K562 (cell line): ENCODE data around the gene SH2D3A. TPM values are rescaled to one million over a fixed set of nuclear protein-coding genes. Genes with fewer than 3 reads are reported as not detected.

Experiments used
- BCOR ChIP-seq: fragments of 450-650 bp; IDR thresholded peaks from 2 replicates; pipeline ENCODE4 v1.6.1; 2016
- DMBX1 ChIP-seq: fragments of 250-450 bp; sonication (Bioruptor Pico); IDR thresholded peaks from 2 replicates; pipeline ENCODE4 v1.8.0; 2022; ENCODE audit warnings: inconsistent platforms, mild to moderate bottlenecking, moderate library complexity, borderline replicate concordance
- FOXK2 ChIP-seq, 2 experiments: fragments of 450-650 bp; IDR thresholded peaks in 1 of 2; conservative IDR thresholded peaks in 1 of 2; 2 replicates each; pipeline ENCODE4 v1.6.1; 2016; ENCODE audit warnings: low read depth in 2 of 2, mild to moderate bottlenecking in 1 of 2
- HNRNPUL1 ChIP-seq: fragments of 200-400 bp; formaldehyde crosslinking; IDR thresholded peaks from 2 replicates; pipeline ENCODE4 v1.6.1; 2017; ENCODE audit warnings: low read length
- KLF13 ChIP-seq: fragments of 450-650 bp; IDR thresholded peaks from 2 replicates; pipeline ENCODE4 v1.6.1; 2016; ENCODE audit warnings: missing genetic modification characterization, low read depth, mild to moderate bottlenecking, missing compliant biosample characterization, moderate library complexity, borderline replicate concordance
- MTA3 ChIP-seq: fragments of 450-650 bp; formaldehyde crosslinking; IDR thresholded peaks from 2 replicates; pipeline ENCODE4 v1.6.1; 2017; ENCODE audit warnings: mild to moderate bottlenecking, borderline replicate concordance
- SMAD4 ChIP-seq: fragments of 250-450 bp; sonication (Bioruptor Pico); conservative IDR thresholded peaks from 2 replicates; pipeline ENCODE4 v1.8.0; 2021; ENCODE audit warnings: inconsistent platforms, mild to moderate bottlenecking, moderate library complexity
- SUPT5H ChIP-seq: fragments of 450-650 bp; IDR thresholded peaks from 2 replicates; pipeline ENCODE4 v1.6.1; 2016
- TAF7 ChIP-seq: fragments of 450-650 bp; IDR thresholded peaks from 2 replicates; pipeline ENCODE4 v1.6.1; 2016; ENCODE audit warnings: missing genetic modification characterization, missing compliant biosample characterization
- TARDBP ChIP-seq: fragments of 450-650 bp; IDR thresholded peaks from 2 replicates; pipeline ENCODE4 v1.6.1; 2016
- WHSC1 ChIP-seq: IDR thresholded peaks from one replicate; pipeline ENCODE4 v1.6.1; 2012; ENCODE audit warnings: low read length, control low read depth, inconsistent platforms
- XRCC3 ChIP-seq: fragments of 450-650 bp; IDR thresholded peaks from 2 replicates; pipeline ENCODE4 v1.6.1; 2017; ENCODE audit warnings: mild to moderate bottlenecking, moderate library complexity
- XRCC4 ChIP-seq: IDR thresholded peaks from one replicate; pipeline ENCODE4 v1.6.1; 2011; ENCODE audit not compliant: insufficient read depth, insufficient read length; ENCODE audit errors: extremely low read depth
- ZFX ChIP-seq: sonication (generic); formaldehyde crosslinking; IDR thresholded peaks from 2 replicates; pipeline ENCODE4 v1.8.0; 2022; ENCODE audit warnings: mild to moderate bottlenecking, missing genetic modification reagents, moderate library complexity
- ZNF134 ChIP-seq: fragments of 250-450 bp; sonication (Bioruptor Pico); conservative IDR thresholded peaks from 2 replicates; pipeline ENCODE4 v1.4.0; 2020
- ZNF316 ChIP-seq: fragments of 450-650 bp; IDR thresholded peaks from 2 replicates; pipeline ENCODE4 v1.6.1; 2016
- polyA plus RNA-seq, 8 experiments: library from polyadenylated mRNA; depleted of rRNA in 4 of 8; stranded (reverse) in 5 of 8; unstranded in 3 of 8; fragments of >200 nt; fragmentation: Nextera tagmentation in 2 of 8; fragmentation: Illumina TruSeq in 1 of 8; extraction: Ambion mirVana in 2 of 8; extraction: Trizol in 1 of 8; gene quantifications; 2 replicates each; pipeline versions ENCODE4 v1.2.1 to v1.2.3, GENCODE V29; 2011 to 2014; ENCODE audit warnings: inconsistent platforms in 1 of 8, missing spikeins in 1 of 8
- total RNA-seq, 7 experiments: library from RNA; depleted of rRNA in 6 of 7; stranded (reverse); fragments of >200 nt in 6 of 7; fragmentation: Illumina TruSeq in 2 of 7; extraction: Trizol in 2 of 7; gene quantifications; 2 replicates each; pipeline versions ENCODE4 v1.2.1 to v1.2.3, GENCODE V29; 2011 to 2021; ENCODE audit warnings: low replicate concordance in 1 of 7
- TF ChIP-seq, protein P1 (sequence below): fragments of 250-450 bp; sonication (Bioruptor Pico); IDR thresholded peaks from 2 replicates; pipeline ENCODE4 v1.5.0; 2022; ENCODE audit warnings: mild to moderate bottlenecking
- TF ChIP-seq, protein P2 (sequence below): fragments of 450-650 bp; formaldehyde crosslinking; IDR thresholded peaks from 2 replicates; pipeline ENCODE4 v1.4.0; 2020; ENCODE audit warnings: mild to moderate bottlenecking
- TF ChIP-seq, protein P3 (sequence below): IDR thresholded peaks from 2 replicates; pipeline ENCODE4 v1.6.1; 2014; ENCODE audit warnings: antibody characterized with exemption
- TF ChIP-seq, protein P4 (sequence below): fragments of 450-650 bp; IDR thresholded peaks from 2 replicates; pipeline ENCODE4 v1.6.1; 2016; ENCODE audit warnings: borderline replicate concordance

Gene SH2D3A
- total and polyA plus RNA-seq, 9 of the 15 experiments (the other 6 are each of a cell fraction or from before 2014, with no cell fraction given) = 0.75 to 26.3 (median 8.9) TPM

DNA sequence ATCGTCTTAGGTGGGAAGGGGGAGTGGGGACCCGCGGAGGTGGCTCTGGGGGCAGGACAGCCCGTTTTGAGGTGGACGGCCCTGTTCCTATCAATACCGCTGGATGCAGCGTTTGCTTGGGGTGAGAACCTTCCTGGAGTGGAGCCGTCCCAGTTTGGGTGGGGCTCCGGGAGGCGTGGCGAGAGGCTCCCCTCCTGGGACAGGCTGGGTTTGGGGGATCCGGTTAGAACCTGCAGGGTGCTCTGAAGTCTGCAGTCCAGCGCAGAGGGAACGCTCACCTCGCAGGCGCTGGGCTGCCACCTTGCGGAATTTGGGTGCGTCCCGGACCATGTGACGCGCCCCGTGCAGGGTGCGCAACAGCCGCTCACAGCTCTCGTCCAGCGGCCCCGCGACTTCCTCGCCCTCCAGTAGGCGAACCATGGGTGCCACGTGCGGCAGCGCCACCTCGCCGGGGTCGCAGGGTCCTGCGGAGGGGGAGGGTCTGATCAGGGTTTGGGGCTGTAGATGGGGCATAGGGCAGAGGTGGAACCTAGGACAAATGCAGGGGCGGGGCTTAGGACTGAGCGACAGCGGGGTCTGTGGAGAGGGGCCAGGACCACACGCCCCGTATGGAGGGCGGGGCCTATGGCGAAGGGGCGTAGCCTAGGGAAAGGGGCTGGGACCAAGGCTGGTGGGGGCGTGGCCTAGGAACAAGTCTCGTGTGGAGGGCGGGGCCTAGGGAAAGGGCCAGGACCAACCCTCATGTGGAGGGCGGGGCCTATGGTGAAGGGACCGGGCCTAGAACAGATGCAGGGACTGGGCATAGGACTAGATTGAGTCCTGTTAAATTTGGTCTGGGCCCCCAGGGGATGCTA lies 13.8 kb downstream of the SH2D3A start (continued):
- TF ChIP-seq ZFX (CRISPR knock-in tag) = peak; percentile 62
- no peak for TF ChIP-seq ZNF316
- peak; percentile 20; the same call in 1 of the 2 replicates for TF ChIP-seq DMBX1 (CRISPR knock-in tag)
- no peak for TF ChIP-seq WHSC1
- TF ChIP-seq, protein P1, sequence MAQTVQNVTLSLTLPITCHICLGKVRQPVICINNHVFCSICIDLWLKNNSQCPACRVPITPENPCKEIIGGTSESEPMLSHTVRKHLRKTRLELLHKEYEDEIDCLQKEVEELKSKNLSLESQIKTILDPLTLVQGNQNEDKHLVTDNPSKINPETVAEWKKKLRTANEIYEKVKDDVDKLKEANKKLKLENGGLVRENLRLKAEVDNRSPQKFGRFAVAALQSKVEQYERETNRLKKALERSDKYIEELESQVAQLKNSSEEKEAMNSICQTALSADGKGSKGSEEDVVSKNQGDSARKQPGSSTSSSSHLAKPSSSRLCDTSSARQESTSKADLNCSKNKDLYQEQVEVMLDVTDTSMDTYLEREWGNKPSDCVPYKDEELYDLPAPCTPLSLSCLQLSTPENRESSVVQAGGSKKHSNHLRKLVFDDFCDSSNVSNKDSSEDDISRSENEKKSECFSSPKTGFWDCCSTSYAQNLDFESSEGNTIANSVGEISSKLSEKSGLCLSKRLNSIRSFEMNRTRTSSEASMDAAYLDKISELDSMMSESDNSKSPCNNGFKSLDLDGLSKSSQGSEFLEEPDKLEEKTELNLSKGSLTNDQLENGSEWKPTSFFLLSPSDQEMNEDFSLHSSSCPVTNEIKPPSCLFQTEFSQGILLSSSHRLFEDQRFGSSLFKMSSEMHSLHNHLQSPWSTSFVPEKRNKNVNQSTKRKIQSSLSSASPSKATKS (CRISPR knock-in tag) = no peak
- peak; percentile 90 for TF ChIP-seq MTA3
- peak; percentile 91 to 94 for TF ChIP-seq FOXK2 (conservative IDR thresholded peaks at IDR 0.05 in 1 of 2, IDR thresholded peaks at IDR 0.05 in 1 of 2; ENCODE audit: low read depth in 2 of 2)
- TF ChIP-seq, protein P2, sequence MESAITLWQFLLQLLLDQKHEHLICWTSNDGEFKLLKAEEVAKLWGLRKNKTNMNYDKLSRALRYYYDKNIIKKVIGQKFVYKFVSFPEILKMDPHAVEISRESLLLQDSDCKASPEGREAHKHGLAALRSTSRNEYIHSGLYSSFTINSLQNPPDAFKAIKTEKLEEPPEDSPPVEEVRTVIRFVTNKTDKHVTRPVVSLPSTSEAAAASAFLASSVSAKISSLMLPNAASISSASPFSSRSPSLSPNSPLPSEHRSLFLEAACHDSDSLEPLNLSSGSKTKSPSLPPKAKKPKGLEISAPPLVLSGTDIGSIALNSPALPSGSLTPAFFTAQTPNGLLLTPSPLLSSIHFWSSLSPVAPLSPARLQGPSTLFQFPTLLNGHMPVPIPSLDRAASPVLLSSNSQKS = no peak
- no peak; the same call in none of the 2 replicates for TF ChIP-seq KLF13 (tag)
- peak; percentile 68 for TF ChIP-seq SUPT5H
- TF ChIP-seq, protein P3, sequence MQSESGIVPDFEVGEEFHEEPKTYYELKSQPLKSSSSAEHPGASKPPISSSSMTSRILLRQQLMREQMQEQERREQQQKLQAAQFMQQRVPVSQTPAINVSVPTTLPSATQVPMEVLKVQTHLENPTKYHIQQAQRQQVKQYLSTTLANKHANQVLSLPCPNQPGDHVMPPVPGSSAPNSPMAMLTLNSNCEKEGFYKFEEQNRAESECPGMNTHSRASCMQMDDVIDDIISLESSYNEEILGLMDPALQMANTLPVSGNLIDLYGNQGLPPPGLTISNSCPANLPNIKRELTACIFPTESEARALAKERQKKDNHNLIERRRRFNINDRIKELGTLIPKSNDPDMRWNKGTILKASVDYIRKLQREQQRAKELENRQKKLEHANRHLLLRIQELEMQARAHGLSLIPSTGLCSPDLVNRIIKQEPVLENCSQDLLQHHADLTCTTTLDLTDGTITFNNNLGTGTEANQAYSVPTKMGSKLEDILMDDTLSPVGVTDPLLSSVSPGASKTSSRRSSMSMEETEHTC = peak; percentile 98
- TF ChIP-seq XRCC3 = no peak
- no peak for TF ChIP-seq XRCC4
- peak; percentile 60 for TF ChIP-seq BCOR
- TF ChIP-seq ZNF134 (CRISPR knock-in tag) = no peak
- no peak for TF ChIP-seq HNRNPUL1
- no peak for TF ChIP-seq TAF7 (tag)
- peak; percentile 79; the same call in 1 of the 2 replicates for TF ChIP-seq SMAD4 (CRISPR knock-in tag)
- TF ChIP-seq, protein P4, sequence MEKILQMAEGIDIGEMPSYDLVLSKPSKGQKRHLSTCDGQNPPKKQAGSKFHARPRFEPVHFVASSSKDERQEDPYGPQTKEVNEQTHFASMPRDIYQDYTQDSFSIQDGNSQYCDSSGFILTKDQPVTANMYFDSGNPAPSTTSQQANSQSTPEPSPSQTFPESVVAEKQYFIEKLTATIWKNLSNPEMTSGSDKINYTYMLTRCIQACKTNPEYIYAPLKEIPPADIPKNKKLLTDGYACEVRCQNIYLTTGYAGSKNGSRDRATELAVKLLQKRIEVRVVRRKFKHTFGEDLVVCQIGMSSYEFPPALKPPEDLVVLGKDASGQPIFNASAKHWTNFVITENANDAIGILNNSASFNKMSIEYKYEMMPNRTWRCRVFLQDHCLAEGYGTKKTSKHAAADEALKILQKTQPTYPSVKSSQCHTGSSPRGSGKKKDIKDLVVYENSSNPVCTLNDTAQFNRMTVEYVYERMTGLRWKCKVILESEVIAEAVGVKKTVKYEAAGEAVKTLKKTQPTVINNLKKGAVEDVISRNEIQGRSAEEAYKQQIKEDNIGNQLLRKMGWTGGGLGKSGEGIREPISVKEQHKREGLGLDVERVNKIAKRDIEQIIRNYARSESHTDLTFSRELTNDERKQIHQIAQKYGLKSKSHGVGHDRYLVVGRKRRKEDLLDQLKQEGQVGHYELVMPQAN = peak; percentile 98; the same call in 1 of the 2 replicates
- TF ChIP-seq TARDBP = peak; percentile 76; the same call in 1 of the 2 replicates
